Activated naive CD8-positive, alpha-beta T cell treated with anti-CD3 and anti-CD28 coated beads, Interleukin-2, amount 50 U/mL, for 16 hours (primary cell): ENCODE results near the gene LRRC63.
"Not testable (repeated sequence)": the region's sequence is repeated elsewhere in the genome, so short reads cannot be mapped to it uniquely, and the experiment has no call there.

ENCODE experiments used
- DNase-seq: peaks from one replicate; pipeline ENCODE4 v3.0.0-alpha.2; 2020; ENCODE audit warnings: low read depth, low spot score

The LRRC63 gene, protein sequence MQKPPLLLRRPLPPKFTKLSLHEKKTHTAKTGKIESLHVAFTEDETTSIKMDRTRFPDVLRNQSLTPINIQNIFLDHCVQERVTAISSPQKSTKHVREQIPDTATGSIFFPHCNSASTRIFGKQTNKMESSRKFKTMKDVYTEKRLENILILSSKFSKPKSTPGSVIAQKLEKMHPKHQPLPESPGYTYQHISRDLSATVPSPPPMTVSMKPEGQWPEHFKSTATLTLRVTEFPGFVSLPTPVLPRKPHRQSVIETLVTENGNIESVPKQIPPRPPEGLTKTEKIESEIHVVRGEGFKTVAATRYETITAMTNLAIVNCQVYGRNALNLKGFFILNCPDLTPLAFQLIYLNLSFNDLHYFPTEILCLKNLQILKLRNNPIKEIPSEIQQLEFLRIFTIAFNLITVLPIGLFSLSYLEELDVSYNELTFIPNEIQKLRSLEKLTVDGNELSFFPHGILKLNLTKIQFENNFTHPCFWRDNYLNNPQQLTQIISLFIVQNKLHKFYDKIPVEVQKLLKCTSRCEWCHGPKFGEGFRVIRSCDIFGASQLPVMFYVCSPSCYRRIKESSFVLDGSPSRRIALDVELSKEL

DNA sequence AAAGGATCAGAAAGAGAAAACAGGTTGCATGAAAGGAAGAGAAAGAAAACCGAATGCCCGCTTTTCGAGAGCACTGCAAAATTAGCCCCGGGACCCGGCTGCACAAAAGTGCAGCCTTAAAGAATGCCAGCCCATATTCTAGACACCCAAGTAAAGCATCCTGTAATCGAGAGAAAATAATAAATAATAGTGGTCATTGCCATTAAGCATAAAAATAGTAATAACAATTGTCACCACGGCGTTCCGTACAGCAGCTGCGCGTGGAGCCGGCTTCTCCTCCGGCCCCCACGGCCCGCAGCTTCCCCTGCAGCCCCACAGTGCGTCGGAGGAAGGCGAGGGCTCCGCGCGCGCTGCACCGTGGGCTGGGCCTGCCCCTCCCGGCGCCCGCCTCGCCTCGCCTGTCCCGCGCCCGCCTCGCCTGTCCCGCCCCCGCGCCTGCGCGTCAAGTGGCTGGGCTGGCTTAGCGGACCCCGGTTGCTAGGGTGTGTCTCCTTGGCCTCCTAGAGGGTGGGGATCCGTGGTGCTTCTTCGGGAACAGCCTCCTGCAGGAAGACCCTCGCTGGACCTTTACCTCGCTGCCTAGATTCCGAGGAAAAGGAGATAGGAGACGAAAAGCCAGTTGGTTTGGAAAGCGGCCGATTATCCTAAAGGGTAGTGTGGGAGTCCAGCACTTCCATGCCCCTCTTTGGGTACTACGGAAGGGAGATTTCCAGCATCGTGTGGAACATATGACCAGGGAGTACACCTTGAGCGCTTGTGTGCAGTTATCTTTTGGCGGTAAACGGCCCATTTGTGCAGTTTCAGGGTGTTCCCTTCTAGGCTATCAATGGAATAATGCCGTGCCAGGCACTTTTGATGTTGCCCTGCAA, at the start of gene LRRC63:
Gene LRRC63, plus strand, starts transcription at position 446 of the 869 bp plus-strand sequence. CDS start 1,107 bp downstream, outside the sequence.
- DNase-seq, result peak; percentile 56

DNA sequence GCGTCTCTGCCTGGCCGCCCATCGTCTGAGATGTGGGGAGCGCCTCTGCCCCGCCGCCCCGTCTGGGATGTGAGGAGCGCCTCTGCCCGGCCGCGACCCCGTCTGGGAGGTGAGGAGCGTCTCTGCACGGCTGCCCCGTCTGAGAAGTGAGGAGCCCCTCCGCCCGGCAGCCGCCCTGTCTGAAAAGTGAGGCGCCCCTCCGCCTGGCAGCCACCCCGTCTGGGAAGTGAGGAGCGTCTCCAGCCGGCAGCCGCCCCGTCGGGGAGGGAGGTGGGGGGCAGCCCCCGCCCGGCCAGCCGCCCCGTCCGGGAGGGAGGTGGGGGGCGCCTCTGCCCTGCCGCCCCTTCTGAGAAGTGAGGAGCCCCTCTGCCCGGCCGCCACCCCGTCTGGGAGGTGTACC, 49.0 kb upstream of the LRRC63 start:
- DNase-seq, result not testable (repeated sequence)

DNA sequence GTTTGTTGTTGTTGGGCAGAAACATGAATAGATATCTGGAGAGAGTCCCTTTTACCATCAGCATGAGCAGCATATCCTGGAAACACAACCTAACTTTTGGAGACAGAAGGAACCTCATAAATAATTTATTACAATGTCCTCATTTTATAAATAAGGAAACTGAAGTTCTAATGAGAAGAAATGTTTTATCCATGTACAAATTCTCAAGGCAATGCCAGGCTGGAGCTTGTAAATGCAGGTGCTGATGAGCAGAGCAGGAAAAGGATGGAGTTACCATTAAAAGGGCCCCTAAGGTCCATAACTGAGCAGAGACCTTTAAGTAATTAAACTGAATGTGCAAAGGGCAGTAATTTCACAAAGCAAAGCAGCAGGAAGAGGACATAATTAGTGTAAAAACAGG, 47.1 kb upstream of the LRRC63 start:
- no peak for DNase-seq

DNA sequence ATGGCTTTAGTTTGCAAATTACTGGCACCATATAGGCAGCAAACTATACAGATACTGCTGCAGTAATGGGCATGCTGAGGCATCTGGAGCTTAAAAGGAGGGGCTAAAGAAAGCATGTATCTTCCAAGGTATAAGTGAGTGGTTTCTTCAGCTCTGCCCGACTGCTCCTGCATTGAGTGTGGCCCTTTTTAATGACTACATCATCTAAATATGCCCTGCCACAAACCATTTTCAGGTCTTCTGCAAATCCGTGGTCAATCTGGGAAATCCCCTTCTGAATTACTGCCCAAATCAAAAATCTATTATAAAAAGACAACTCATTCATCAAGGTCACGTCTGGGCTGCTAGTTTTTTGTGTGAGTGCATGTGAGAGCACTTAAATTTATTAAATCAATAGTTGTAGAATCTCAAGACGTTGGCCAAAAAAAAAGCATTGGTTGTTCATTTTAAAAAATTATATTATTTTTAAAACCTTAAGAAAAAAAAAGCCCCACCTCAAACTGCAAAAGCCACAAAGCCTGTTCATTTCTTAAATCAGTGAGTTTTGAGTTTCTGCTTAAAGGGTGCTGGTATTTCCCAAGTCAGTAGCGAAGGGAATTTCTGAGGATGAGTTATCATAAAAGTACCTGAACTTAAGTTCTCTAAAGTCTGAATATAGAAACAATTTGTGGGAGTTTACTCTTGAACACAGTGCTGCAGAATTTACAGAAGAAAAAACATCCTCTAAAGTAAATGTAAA, 46.1 kb upstream of the LRRC63 start:
- no peak for DNase-seq

DNA sequence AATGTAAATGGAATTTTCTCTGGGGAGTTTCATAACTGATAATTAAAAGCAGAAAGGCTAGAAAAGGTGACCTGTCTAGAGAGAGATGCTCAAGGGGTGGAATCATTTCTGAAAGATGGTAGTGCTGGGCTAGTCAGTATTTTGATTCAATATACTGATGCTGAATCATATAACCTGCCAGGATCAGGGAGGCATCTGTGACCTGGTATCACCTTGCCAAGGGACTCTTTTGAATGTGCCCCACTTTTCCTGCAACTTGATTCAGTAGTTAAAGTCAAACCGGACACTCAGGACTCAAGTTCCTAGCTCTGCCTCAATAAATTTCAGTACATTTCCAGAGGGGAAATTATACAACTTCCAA, 45.5 kb upstream of the LRRC63 start:
- DNase-seq, result no peak

DNA sequence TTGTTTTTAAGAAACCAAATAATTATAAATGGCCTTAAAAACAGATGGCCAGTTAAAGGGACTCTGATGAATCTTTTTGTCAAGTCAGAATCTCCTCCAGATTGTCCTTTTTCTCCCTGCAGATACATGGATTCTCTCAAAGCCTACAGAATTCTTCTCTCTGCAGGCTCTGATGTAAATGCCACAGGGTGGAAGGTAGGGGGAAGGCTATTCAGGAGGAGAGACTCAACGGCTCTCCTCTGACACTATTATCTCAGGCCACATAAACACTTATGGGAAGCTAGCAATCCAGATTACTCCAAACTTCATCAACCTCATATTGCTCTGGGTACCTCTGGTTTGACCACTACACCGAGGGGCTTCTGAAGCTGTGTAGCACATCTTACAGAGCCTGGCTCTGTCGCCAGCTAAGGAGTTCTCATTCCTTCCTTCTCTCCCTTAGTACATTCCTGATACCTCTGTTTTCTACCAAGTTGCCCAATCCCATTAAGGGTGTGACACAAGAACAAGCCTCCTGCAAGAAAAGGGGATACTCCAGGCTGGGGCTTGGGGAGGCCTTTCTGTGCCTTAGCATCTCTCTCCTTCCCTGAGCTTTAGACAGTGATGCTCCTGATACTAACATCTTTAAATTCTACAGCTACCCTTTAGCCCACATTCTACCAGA, 44.6 kb upstream of the LRRC63 start:
- no peak for DNase-seq

DNA sequence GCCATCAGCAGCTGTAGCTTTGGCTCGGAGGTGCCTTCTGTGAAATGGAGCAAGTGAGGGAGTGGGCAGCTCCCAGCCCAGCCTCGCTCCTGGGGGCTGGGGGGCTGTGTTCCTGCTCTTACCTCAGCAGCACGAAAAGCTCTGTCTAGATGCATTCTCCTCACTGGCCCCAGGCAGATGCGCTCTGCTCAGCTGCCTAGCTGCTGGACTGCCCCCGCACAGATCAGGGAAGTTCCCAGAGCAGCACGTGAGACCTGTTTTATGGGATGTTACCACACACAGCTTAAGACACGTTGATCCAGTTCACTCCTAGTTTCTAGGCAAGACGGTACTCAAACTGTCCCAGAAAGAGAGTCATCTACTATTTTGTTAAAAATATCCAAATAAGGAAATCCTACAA, 43.4 kb upstream of the LRRC63 start:
- DNase-seq, result no peak

DNA sequence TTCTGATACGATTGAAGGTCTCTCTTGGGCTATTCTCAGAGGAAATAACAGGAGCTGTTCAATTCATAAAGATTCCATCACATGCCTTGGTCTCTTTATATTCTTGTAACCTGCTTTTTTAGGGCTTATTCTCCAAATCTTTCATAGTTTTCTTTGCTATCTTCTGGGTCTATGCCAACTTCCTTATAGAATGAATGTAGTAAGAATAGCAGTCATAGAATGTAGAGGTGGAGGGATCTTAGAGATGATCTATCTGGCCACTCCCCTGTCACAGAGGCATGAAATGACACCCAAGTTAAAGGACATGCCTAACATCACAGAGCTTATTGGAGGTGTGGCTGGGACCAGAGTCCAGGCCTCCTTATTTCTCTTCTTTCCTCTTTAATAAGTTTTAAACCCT, 42.9 kb upstream of the LRRC63 start:
- DNase-seq, result no peak

DNA sequence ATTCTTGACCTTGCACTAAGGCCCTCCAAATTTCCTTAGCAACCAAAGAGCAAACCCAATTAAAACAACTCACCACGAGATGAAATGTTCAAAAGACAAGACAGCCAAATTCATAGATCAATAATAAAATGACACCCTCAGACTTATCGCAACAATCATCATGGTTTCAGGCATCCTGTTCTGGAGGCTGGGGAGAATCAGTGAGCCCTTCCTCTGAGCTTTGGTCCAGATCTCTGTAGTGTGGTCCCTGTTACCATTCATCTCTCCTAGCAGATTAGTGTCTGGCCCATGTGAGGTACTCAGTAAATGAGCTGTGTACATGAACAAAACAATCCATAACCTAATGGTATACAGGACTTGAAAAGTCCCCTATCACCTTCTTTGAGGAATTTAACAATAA, 42.0 kb upstream of the LRRC63 start:
- no peak for DNase-seq

DNA sequence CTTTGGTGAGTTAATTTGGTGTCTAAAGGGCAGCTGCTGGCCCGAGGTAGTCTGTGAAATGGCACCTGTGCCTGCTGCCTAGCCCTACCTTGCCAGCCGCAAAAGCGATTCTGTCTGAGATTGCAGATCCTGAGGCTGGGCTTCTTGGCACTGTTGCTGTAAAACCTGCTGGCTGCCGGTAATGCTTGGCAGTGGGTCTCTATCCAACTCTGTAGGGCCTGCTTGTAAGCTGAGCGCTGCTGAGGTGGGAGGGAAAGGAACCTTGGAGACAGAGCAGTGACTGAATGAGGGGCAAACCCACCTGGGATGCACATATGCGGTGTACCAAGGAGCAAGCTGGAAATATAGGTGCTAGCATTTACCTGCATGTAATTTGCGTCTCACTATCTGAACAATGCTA, 41.5 kb upstream of the LRRC63 start:
- no peak for DNase-seq

DNA sequence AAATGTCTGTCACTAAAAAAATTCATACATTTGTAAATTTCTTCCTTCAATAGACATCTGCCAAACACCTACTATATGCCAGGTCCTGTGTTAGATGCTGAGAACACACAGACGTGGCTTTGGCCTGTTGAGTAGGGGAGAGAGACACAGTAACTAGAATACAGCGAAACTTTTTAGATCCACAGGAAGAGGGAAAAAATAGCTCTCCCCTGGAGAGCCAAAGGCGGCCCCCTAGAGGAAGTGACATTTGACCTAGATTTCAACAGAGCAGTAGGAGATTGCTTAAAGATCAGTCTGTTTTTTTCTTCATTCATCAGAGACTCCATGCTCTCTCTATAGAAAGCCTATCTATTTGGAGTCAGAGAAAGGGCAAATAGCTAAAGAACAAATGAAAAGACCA, 41.0 kb upstream of the LRRC63 start:
- no peak for DNase-seq

DNA sequence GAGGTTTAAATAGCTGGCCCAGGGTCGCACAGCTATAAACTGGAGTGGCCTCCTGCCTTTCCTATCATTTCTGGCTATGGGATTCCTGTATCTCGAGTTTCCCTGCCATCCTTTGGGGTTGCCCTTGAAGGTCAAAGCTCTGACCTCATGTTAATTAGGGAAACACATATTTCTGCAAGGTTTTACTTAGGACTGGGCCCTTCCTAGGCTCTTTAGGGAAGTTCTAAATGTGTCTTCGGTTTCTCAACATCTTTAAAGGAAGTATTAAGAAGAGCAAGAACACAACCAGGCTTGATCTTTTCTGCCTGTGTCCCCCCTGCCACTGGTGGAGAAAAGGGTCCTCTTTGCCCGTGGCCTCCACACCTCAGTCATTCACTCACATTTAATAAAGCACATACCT, 40.5 kb upstream of the LRRC63 start:
- DNase-seq, result no peak

DNA sequence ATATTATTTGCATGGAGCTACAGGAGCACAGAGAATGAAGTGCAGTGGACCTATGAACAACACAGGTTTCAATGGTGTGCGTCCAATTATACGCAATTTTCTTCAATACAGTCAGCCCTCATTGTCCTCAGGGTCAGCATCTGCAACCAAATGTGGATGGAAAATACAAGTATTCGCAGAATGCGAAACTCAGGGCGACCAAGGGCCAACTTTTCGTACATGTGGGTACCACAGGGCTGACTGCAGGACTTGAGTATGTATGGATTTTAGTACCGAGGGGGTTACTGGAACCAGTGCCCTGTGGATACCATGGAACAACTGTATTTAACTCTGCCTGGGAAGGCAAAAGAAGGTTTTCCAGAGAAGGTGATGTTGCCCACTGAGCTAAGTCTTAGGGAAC, 40.0 kb upstream of the LRRC63 start:
- no peak for DNase-seq

DNA sequence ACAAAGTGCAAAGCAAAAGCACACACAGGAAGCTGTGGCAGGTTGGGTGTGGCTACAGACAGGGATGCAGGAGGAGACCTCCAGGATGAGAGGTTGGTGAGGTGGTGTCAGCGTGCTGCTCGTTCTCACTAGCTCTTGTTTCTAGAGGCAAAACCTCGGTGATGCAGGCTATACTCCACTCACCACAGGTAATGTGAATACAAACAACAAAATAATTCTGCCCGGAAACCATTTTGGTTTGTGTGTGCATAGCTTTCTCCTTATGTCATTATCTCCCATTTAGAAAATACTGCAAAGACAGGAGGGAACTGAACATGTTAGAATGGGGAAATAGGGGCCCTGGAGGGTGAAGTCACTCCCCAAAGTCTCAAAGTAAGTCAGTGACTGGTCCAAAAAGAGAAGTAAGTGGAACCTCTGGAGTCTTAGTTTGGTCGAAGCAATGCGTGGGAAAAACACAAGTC, 39.2 kb upstream of the LRRC63 start:
- DNase-seq, result no peak

DNA sequence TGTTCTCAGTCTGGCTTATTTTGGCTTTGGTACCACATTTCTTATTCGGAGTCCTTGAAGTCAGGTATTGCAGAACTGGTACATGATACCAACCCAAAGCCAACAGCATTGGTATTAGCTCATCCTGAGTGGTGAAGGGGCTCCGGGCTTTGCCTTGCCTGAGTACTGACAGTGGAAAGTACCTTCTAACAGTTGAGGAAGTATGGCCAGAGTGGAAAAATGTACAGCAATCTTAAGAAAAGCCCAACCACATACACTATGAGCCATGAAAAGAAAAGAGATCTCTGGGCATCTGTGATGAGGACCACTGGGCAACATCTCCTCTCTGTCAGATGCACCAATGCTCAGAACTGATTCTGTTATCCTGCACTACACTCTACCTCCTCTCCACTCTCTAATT, 38.1 kb upstream of the LRRC63 start:
- DNase-seq, result no peak

DNA sequence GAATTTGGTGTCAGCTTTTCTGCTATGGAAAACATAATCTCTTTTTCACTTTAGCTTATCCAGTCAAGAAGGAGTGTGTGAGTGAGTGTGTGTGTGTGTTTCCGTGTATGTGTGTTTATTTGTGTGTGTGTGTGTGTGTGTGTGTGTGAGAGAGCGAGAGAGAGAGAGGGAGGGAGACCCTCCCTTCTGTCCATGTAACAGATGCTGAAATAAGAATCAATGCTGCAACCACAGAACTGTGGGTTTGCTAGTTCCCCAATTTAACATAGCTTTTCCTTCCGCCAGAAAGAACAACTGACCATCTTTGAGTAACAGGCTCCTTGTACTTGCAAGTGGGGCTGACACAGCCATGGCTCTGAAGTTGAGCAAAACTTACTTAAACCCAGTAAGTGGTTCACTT, 35.0 kb upstream of the LRRC63 start:
- DNase-seq, result no peak

DNA sequence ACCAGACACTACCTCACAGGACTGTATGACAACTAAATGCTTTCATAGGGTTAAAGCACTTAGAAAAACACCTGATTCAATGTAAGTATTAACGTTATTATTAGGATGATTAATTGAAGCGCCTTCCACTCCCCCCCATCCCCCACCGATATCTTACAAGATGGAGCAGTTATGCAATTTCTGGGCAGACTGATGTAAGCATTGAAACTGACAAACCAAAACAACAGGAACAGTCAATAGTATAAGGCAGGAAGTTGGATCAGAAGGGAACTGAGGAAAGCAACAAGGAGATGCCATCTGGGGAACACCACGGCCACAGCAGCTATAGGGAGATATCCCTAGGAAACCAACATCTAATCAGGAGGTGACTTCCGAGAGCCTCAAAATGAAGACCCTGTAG, 33.6 kb upstream of the LRRC63 start:
- no peak for DNase-seq

DNA sequence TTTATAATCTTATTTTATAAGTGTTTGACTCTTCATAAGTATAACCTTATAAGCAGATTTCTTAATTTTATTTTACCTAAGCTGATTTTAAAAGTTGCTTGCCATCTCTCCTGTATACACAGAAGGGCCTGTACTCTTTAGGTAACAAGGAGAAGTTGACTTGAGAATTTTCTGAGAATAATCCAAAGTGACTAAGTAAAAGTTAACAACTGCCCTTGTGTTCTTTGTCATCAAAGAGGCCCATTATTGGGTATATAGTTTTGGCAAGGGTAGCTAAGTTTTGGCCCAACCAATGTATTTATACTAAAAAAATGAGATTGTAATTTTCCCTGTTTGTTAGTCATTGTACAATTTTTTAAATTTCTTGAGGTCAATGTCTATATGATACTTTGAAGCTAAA, 32.9 kb upstream of the LRRC63 start:
- DNase-seq, result no peak

DNA sequence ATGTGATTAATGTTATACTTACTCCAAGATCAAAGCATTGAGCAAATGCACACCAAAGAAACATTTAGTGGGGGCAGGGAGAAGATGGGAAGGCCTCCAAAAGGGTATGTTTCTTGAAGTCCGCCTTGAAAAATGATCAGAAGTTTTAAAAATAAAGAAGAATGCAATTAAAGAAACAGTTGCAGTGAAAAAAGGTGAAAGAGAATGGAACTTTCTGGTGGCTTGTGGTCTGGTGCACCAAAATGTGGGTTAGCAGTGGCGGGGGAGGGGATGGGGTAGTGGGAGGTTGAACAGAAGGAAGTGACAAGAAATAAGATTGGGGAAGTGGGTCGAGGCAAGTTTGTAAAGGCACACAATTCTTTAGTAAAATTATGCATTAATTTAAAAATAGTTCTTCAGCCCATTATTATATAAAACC, 32.2 kb upstream of the LRRC63 start:
- DNase-seq, result peak; percentile 54

DNA sequence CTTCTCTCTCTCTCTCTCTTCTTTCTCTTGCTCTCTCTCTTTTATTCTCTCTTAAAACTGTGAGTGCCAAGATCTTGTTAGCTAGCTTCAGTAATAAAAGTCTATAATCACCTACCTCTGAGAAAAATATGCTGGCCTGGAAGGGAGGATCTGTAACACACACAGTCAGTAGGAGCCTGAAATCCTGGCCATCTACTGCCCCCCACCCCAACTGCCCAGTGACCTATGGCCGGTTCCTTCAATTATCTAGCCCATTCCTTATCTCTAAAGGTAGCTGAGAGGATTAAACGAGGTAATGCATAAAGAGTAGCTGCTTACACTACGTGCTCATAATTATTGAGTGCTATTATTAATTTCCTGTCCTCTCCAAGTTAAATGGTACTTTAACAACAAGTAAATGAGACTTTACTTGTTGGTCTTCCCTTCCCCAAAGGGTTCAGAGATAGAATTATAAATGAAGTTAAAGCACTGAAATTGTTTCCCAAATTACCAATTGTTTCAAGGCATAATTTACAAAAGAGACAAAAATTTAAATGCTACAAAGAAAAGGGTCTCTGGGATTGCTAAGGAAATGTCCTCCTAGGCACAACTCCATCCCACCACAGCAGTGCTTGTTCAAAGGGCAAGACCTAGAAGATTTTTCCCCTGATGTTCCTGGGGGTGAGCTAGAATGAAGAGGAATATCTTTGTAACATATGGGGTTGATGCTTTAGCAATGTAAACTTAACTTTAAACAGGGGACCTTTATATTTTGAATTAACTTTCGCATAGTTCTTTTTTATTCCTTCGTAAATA, 31.6 kb upstream of the LRRC63 start:
- DNase-seq, result no peak
